ENCODE measurements around the gene OSBPL3. TPM values are rescaled to one million over a fixed set of nuclear protein-coding genes. Genes with fewer than 3 reads are reported as not detected.
A peak's percentile ranks its signal among the peaks of the same experiment; 100 is the strongest.

The OSBPL3 gene
- total RNA-seq, 1 donor, result 30.8 TPM

DNA sequence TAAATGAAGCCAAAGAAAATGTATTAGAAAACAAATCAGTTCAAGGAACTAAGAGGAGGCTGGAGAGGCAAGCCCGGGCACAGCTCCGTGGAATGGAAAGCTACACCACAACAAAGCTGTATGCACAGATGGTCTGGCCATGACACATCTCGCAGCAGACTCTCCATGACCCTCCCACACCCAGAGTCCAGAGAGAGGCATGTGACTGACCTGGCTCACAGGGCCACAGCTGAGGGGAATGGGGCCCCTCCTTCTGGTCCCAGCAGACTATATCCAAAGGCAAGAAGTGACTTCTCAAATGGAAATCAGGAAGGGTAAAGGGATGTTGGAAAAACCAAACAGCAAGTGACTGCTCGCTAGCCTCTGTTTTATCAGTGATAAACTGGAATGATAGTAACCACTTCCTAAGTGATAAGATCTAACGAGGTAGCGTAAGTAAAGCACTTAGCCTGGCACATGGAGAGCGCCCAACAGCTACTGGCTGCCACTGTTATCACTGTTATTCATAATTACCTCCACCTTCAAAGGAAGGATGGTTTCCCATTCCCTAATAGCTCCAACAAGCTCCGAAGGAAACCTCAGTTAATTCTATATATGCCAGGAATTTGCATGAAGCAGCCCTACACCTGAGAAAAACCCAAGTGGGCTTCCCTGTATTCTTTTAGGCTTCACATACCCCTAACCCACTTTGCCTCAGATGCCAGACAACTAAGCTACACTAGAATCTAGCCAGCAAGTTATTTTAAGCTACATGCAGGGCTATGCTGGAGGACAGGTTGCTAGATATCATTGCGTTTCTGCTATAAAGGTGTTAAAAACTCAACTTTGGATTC lies 8.4 kb downstream of the OSBPL3 start:
- peak overlapping the region; percentile 40 for H2AFZ ChIP-seq (ENCODE audit: low read length)
- H3K36me3 ChIP-seq (ENCODE audit: insufficient read depth, low read length), result no peaks in the 10 kb centered on the region
- peaks cover 58% of the 10 kb centered on the region for H3K4me1 ChIP-seq (ENCODE audit: insufficient read depth, low read length)
- peak overlapping the region; percentile 61 for H3K4me2 ChIP-seq (ENCODE audit: insufficient read depth, low read length)
- H3K9me3 ChIP-seq (ENCODE audit: low read depth, low read length), result no peaks in the 10 kb centered on the region
- H3K79me2 ChIP-seq (ENCODE audit: insufficient read depth, low read length), result peaks cover 88% of the 10 kb centered on the region
- no peaks in the 10 kb centered on the region for H4K20me1 ChIP-seq (ENCODE audit: insufficient read depth, low read length)
- TF ChIP-seq, protein P1, sequence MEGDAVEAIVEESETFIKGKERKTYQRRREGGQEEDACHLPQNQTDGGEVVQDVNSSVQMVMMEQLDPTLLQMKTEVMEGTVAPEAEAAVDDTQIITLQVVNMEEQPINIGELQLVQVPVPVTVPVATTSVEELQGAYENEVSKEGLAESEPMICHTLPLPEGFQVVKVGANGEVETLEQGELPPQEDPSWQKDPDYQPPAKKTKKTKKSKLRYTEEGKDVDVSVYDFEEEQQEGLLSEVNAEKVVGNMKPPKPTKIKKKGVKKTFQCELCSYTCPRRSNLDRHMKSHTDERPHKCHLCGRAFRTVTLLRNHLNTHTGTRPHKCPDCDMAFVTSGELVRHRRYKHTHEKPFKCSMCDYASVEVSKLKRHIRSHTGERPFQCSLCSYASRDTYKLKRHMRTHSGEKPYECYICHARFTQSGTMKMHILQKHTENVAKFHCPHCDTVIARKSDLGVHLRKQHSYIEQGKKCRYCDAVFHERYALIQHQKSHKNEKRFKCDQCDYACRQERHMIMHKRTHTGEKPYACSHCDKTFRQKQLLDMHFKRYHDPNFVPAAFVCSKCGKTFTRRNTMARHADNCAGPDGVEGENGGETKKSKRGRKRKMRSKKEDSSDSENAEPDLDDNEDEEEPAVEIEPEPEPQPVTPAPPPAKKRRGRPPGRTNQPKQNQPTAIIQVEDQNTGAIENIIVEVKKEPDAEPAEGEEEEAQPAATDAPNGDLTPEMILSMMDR (IDR thresholded peaks at IDR 0.05; ENCODE audit: extremely low read depth, low read depth, low read length), result no peak
- peak; percentile 89 for DNase-seq (ENCODE audit: insufficient read length, low spot score, missing footprints)
- H3K27ac ChIP-seq (ENCODE audit: low read depth, low read length), result peak overlapping the region; percentile 96
- peak overlapping the region; percentile 47 for H3K4me3 ChIP-seq (ENCODE audit: insufficient read depth, low read length)
- H3K27me3 ChIP-seq (ENCODE audit: insufficient read depth, low read length), result no peaks in the 10 kb centered on the region

DNA sequence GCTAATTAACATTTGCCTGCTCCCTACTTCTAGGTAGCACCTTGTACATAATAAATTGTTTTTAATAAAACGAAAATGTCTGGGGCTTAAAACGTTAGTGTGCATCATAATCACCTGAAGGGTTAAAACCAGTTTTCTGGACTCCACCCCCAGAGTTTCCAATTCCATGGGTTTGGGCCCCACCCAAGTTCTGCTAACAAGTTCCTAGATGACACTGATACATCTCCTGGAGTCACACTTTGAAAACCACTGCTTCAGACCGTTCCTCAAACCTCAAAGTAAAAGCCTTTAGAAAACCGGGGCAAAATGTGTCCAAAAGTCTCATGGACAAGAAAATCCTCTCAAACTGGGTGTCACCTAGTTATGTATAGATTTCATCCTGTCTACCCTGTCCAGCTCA lies 9.3 kb downstream of the OSBPL3 start:
- H3K9me3 ChIP-seq (ENCODE audit: low read depth, low read length), result no peaks in the 10 kb centered on the region
- no peaks in the 10 kb centered on the region for H4K20me1 ChIP-seq (ENCODE audit: insufficient read depth, low read length)
- no peaks in the 10 kb centered on the region for H3K27me3 ChIP-seq (ENCODE audit: insufficient read depth, low read length)
- peak overlapping the region; percentile 47 for H3K4me3 ChIP-seq (ENCODE audit: insufficient read depth, low read length)
- TF ChIP-seq, protein P1 (IDR thresholded peaks at IDR 0.05; ENCODE audit: extremely low read depth, low read depth, low read length), result no peak
- peak overlapping the region; percentile 61 for H3K4me2 ChIP-seq (ENCODE audit: insufficient read depth, low read length)
- H3K79me2 ChIP-seq (ENCODE audit: insufficient read depth, low read length), result peaks cover 88% of the 10 kb centered on the region
- H2AFZ ChIP-seq (ENCODE audit: low read length), result peak overlapping the region; percentile 40
- peak overlapping the region; percentile 96 for H3K27ac ChIP-seq (ENCODE audit: low read depth, low read length)
- H3K36me3 ChIP-seq (ENCODE audit: insufficient read depth, low read length), result no peaks in the 10 kb centered on the region
- peaks cover 54% of the 10 kb centered on the region for H3K4me1 ChIP-seq (ENCODE audit: insufficient read depth, low read length)
- DNase-seq (ENCODE audit: insufficient read length, low spot score, missing footprints), result no peak

DNA sequence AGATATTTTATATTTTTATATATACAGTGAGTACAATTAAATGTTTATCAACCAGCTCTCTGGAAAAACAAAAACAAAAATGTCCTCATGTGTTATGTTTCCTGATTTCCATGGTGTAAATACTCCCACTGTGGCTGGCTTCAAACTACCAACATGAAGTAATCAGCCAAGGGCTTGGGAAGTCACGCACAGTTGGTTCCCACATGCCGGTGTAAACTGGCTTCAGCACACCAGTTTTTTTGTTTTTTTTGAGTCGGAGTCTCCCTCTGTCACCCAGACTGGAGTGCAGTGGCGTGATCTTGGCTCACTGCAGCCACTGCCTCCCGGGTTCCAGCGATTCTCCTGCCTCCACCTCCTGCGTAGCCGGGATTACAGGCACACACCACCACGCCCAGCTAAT lies 11.8 kb downstream of the OSBPL3 start:
- H3K4me3 ChIP-seq (ENCODE audit: insufficient read depth, low read length), result no peak overlapping the region
- TF ChIP-seq, protein P1 (IDR thresholded peaks at IDR 0.05; ENCODE audit: extremely low read depth, low read depth, low read length), result no peak
- no peaks in the 10 kb centered on the region for H3K9me3 ChIP-seq (ENCODE audit: low read depth, low read length)
- peaks cover 90% of the 10 kb centered on the region for H3K79me2 ChIP-seq (ENCODE audit: insufficient read depth, low read length)
- no peak for DNase-seq (ENCODE audit: insufficient read length, low spot score, missing footprints)
- no peaks in the 10 kb centered on the region for H3K27me3 ChIP-seq (ENCODE audit: insufficient read depth, low read length)
- H3K4me1 ChIP-seq (ENCODE audit: insufficient read depth, low read length), result peaks cover 53% of the 10 kb centered on the region
- no peaks in the 10 kb centered on the region for H4K20me1 ChIP-seq (ENCODE audit: insufficient read depth, low read length)
- no peaks in the 10 kb centered on the region for H3K36me3 ChIP-seq (ENCODE audit: insufficient read depth, low read length)
- H3K27ac ChIP-seq (ENCODE audit: low read depth, low read length), result no peak overlapping the region
- H2AFZ ChIP-seq (ENCODE audit: low read length), result no peak overlapping the region
- H3K4me2 ChIP-seq (ENCODE audit: insufficient read depth, low read length), result no peak overlapping the region

DNA sequence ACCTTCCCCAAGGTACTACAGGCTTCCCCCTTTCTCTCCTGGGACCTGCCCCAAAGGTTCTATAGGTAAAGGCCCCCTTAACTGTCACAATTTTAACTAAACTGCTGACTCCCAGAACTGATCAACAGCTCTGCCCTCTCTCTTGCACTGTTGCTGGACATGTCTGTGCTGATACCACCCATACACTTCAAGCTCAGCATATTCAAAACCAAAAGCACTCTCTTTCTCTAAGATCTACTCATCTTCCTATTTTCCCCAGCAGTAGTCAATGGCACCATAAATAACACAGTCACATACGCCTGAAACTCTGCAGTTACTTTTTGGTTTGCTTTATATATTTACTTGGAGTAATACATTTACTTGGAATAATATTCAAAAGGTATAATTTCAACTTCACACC lies 12.3 kb downstream of the OSBPL3 start:
- TF ChIP-seq, protein P1 (IDR thresholded peaks at IDR 0.05; ENCODE audit: extremely low read depth, low read depth, low read length), result no peak
- no peak for DNase-seq (ENCODE audit: insufficient read length, low spot score, missing footprints)
- peaks cover 51% of the 10 kb centered on the region for H3K4me1 ChIP-seq (ENCODE audit: insufficient read depth, low read length)
- H4K20me1 ChIP-seq (ENCODE audit: insufficient read depth, low read length), result no peaks in the 10 kb centered on the region
- H3K79me2 ChIP-seq (ENCODE audit: insufficient read depth, low read length), result peaks cover 95% of the 10 kb centered on the region
- H3K27me3 ChIP-seq (ENCODE audit: insufficient read depth, low read length), result no peaks in the 10 kb centered on the region
- no peak overlapping the region for H2AFZ ChIP-seq (ENCODE audit: low read length)
- no peaks in the 10 kb centered on the region for H3K9me3 ChIP-seq (ENCODE audit: low read depth, low read length)
- no peak overlapping the region for H3K4me2 ChIP-seq (ENCODE audit: insufficient read depth, low read length)
- peak overlapping the region; percentile 40 for H3K27ac ChIP-seq (ENCODE audit: low read depth, low read length)
- H3K36me3 ChIP-seq (ENCODE audit: insufficient read depth, low read length), result no peaks in the 10 kb centered on the region
- no peak overlapping the region for H3K4me3 ChIP-seq (ENCODE audit: insufficient read depth, low read length)
